ENCODE measurements around the gene PLEKHG4B. TPM values are rescaled to one million over a fixed set of nuclear protein-coding genes. Genes with fewer than 3 reads are reported as not detected.
A peak's percentile ranks its signal among the peaks of the same experiment; 100 is the strongest.

The PLEKHG4B gene
- total and polyA plus RNA-seq, 2 of the 8 experiments (the other 6 are each of a cell fraction or from before 2014, with no cell fraction given) = 31.1 to 43.6 TPM

GRCh38 chr5:56561-57290, 35.2 kb upstream of the PLEKHG4B start (continued):
- TF ChIP-seq JUND (IDR thresholded peaks at IDR 0.05; ENCODE audit: low read length) (no peak), EGR1 (IDR thresholded peaks at IDR 0.05; ENCODE audit: borderline replicate concordance, low read depth, low read length) (no peak), SRF (IDR thresholded peaks at IDR 0.05; ENCODE audit: low read depth, low read length) (no peak), SP1 (IDR thresholded peaks at IDR 0.05; ENCODE audit: low read depth, low read length) (no peak), SIN3A (conservative IDR thresholded peaks at IDR 0.05 in 1 of 2, IDR thresholded peaks at IDR 0.05 in 1 of 2; ENCODE audit: low read depth in 1 of 2, low read length in 2 of 2) (peak; percentile 86 to 92; a peak in 3 of 4 replicates), CHD2 (IDR thresholded peaks at IDR 0.05; ENCODE audit: low read length) (no peak), JUN (IDR thresholded peaks at IDR 0.05; ENCODE audit: low read depth, low read length) (no peak), FOSL1 (IDR thresholded peaks at IDR 0.05; ENCODE audit: insufficient read depth, low read depth, low read length) (no peak), NRF1 (IDR thresholded peaks at IDR 0.05; ENCODE audit: low read depth, low read length) (no peak), KDM1A (IDR thresholded peaks at IDR 0.05; ENCODE audit: borderline replicate concordance, low read length) (no peak), RAD21 (IDR thresholded peaks at IDR 0.05 in 1 of 2, conservative IDR thresholded peaks at IDR 0.05 in 1 of 2; ENCODE audit: low read depth in 2 of 2, low read length in 2 of 2) (peak in 1 of 2 experiments; percentile 23; a peak in 1 of 4 replicates), TAF7 (optimal IDR thresholded peaks at IDR 0.05; ENCODE audit: borderline replicate concordance, low read depth, low read length) (no peak), ZNF274 (IDR thresholded peaks at IDR 0.05; ENCODE audit: borderline replicate concordance, extremely low read depth, low read length) (no peak), SIX5 (IDR thresholded peaks at IDR 0.05; ENCODE audit: low read depth, low read length) (no peak), TEAD4 (IDR thresholded peaks at IDR 0.05; ENCODE audit: low read depth, low read length) (no peak), HDAC6 (IDR thresholded peaks at IDR 0.05; ENCODE audit: low read depth, low read length) (no peak), BACH1 (IDR thresholded peaks at IDR 0.05; ENCODE audit: low read length) (no peak), NANOG (IDR thresholded peaks at IDR 0.05; ENCODE audit: insufficient read depth, low read depth, low read length, poor library complexity, severe bottlenecking) (no peak), RNF2 (IDR thresholded peaks at IDR 0.05; ENCODE audit: borderline replicate concordance, low read depth, low read length, missing control alignments, poor library complexity, severe bottlenecking) (no peak), POLR2A (IDR thresholded peaks at IDR 0.05; ENCODE audit: control extremely low read depth in 1 of 2, low read depth in 2 of 2, low read length in 2 of 2) (no peak), YY1 (IDR thresholded peaks at IDR 0.05; ENCODE audit: low read depth, low read length) (peak; percentile 35; the same call in 1 of the 2 replicates), GABPA (IDR thresholded peaks at IDR 0.05; ENCODE audit: borderline replicate concordance, insufficient read depth, low read length) (no peak), PHF8 (conservative IDR thresholded peaks at IDR 0.05; ENCODE audit: low read depth, low read length) (no peak), SP2 (IDR thresholded peaks at IDR 0.05; ENCODE audit: low read length) (no peak)
